Measurements from ENCODE around the gene NUMA1. TPM values are rescaled to one million over a fixed set of nuclear protein-coding genes. Genes with fewer than 3 reads are reported as not detected.

The NUMA1 gene
- total RNA-seq, 2 experiments from 2014 or later = 148 to 159 TPM

GRCh38 chr11:72102631-72102945 lies 22.2 kb upstream of the NUMA1 start:
- TF ChIP-seq EZH2phosphoT487 (IDR thresholded peaks at IDR 0.05; ENCODE audit: borderline replicate concordance, low read depth, low read length) = no peak
- TF ChIP-seq CTCF (conservative IDR thresholded peaks at IDR 0.05; ENCODE audit: low read length) = no peak
- no TSS peak for BruUV-seq (replicated peaks)
- Histone ChIP-seq H3K4me1 (ENCODE audit: insufficient read depth, low read length, poor library complexity, severe bottlenecking) (peaks cover 25% of the 10 kb centered on the region), H2AFZ (ENCODE audit: low read length) (peak overlapping the region; percentile 17; the same call in 1 of the 2 replicates), H3K36me3 (ENCODE audit: insufficient read depth, low read length) (peaks cover 38% of the 10 kb centered on the region), H3K9me2 (ENCODE audit: insufficient read depth, low read length) (no peaks in the 10 kb centered on the region), H3K9me3 (ENCODE audit: low read length) (no peaks in the 10 kb centered on the region), H4K20me1 (ENCODE audit: insufficient read depth, low read length) (no peaks in the 10 kb centered on the region), H3K79me2 (ENCODE audit: insufficient read depth, low read depth, low read length) (peaks cover 27% of the 10 kb centered on the region), H3K4me3 (ENCODE audit: low read depth, low read length, poor library complexity, severe bottlenecking) (peak overlapping the region; percentile 76), H3K27ac (ENCODE audit: low read depth, low read length, poor library complexity, severe bottlenecking) (peak overlapping the region; percentile 71), H3K4me2 (ENCODE audit: low read length) (peak overlapping the region; percentile 80)
- DNase-seq (ENCODE audit: low spot score) = no peak
- CTCF ChIA-PET (ENCODE audit: unreplicated experiment) = interaction anchor here (2.8 kb wide), 1 partner anchor 11 kb away, joined by 8 read pairs; no protein-coding TSS in a partner anchor
- POLR2A ChIA-PET = interaction anchor here (0.6 to 1.3 kb wide), 4 partner anchors 19 to 64 kb away, joined by 3 to 4 read pairs (median 4); no protein-coding TSS in a partner anchor
- intact Hi-C loops (cut with micrococcal nuclease; ENCODE audit: unreplicated experiment) = no loop called here

- BruUV-seq (replicated peaks) = TSS peak; percentile 75
- Histone ChIP-seq H3K4me1 (ENCODE audit: insufficient read depth, low read length, poor library complexity, severe bottlenecking) (peaks cover 25% of the 10 kb centered on the region), H2AFZ (ENCODE audit: low read length) (no peak overlapping the region), H3K36me3 (ENCODE audit: insufficient read depth, low read length) (peaks cover 42% of the 10 kb centered on the region), H3K4me3 (ENCODE audit: low read depth, low read length, poor library complexity, severe bottlenecking) (peak overlapping the region; percentile 76), H3K79me2 (ENCODE audit: insufficient read depth, low read depth, low read length) (peaks cover 27% of the 10 kb centered on the region), H3K27ac (ENCODE audit: low read depth, low read length, poor library complexity, severe bottlenecking) (peak overlapping the region; percentile 71), H3K9me3 (ENCODE audit: low read length) (no peaks in the 10 kb centered on the region), H4K20me1 (ENCODE audit: insufficient read depth, low read length) (no peaks in the 10 kb centered on the region), H3K9me2 (ENCODE audit: insufficient read depth, low read length) (no peaks in the 10 kb centered on the region), H3K4me2 (ENCODE audit: low read length) (peak overlapping the region; percentile 80)
- intact Hi-C loops (cut with micrococcal nuclease; ENCODE audit: unreplicated experiment) = no loop called here
- no peak for DNase-seq (ENCODE audit: low spot score)
- POLR2A ChIA-PET = interaction anchor here (0.6 to 1.5 kb wide), 5 partner anchors 10 to 63 kb away, joined by 3 to 6 read pairs (median 4); partner anchors contain the start of gene ANAPC15
- CTCF ChIA-PET (ENCODE audit: unreplicated experiment) = interaction anchor here (2.8 kb wide), 1 partner anchor 11 kb away, joined by 8 read pairs; no protein-coding TSS in a partner anchor
- TF ChIP-seq EZH2phosphoT487 (IDR thresholded peaks at IDR 0.05; ENCODE audit: borderline replicate concordance, low read depth, low read length) (no peak), CTCF (conservative IDR thresholded peaks at IDR 0.05; ENCODE audit: low read length) (no peak)
These were observed 21.8 kb upstream of the NUMA1 start for GRCh38 chr11:72102162-72102561.

GRCh38 chr11:72100462-72100861 lies 20.1 kb upstream of the NUMA1 start:
- DNase-seq (ENCODE audit: low spot score) = no peak
- Histone ChIP-seq H3K9me3 (ENCODE audit: low read length) (no peaks in the 10 kb centered on the region), H4K20me1 (ENCODE audit: insufficient read depth, low read length) (no peaks in the 10 kb centered on the region), H3K4me3 (ENCODE audit: low read depth, low read length, poor library complexity, severe bottlenecking) (no peak overlapping the region), H3K4me2 (ENCODE audit: low read length) (peak overlapping the region; percentile 80; the same call in 1 of the 2 replicates), H3K27ac (ENCODE audit: low read depth, low read length, poor library complexity, severe bottlenecking) (no peak overlapping the region), H2AFZ (ENCODE audit: low read length) (no peak overlapping the region), H3K9me2 (ENCODE audit: insufficient read depth, low read length) (no peaks in the 10 kb centered on the region), H3K79me2 (ENCODE audit: insufficient read depth, low read depth, low read length) (peaks cover 27% of the 10 kb centered on the region), H3K36me3 (ENCODE audit: insufficient read depth, low read length) (peaks cover 51% of the 10 kb centered on the region), H3K4me1 (ENCODE audit: insufficient read depth, low read length, poor library complexity, severe bottlenecking) (peaks cover 25% of the 10 kb centered on the region)
- intact Hi-C loops (cut with micrococcal nuclease; ENCODE audit: unreplicated experiment) = no loop called here
- POLR2A ChIA-PET = interaction anchor here (0.7 to 1.2 kb wide), 2 partner anchors 19 to 25 kb away, joined by 3 to 5 read pairs; no protein-coding TSS in a partner anchor
- BruUV-seq (replicated peaks) = no TSS peak
- CTCF ChIA-PET (ENCODE audit: unreplicated experiment) = interaction anchor here (2.8 kb wide), 1 partner anchor 9 kb away, joined by 8 read pairs; no protein-coding TSS in a partner anchor
- no peak for TF ChIP-seq EZH2phosphoT487 (IDR thresholded peaks at IDR 0.05; ENCODE audit: borderline replicate concordance, low read depth, low read length)
- TF ChIP-seq CTCF (conservative IDR thresholded peaks at IDR 0.05; ENCODE audit: low read length) = no peak

Measured in OCI-LY7 (cell line).